BJ (cell line): Measurements from ENCODE around the gene COL3A1. TPM values are rescaled to one million over a fixed set of nuclear protein-coding genes. Genes with fewer than 3 reads are reported as not detected.

Experiments
- CTCF ChIA-PET: fragments of 350-600 bp; formaldehyde crosslinking; extraction: SDS; loops from one replicate; lab custom pipeline; 2021; ENCODE audit warnings: antibody characterized with exemption, inconsistent platforms; lab: Yijun Ruan, JAX
- POLR2A ChIA-PET: fragments of 300-600 bp; sonication (Branson Sonifier 250); formaldehyde crosslinking; extraction: SDS; loops from one replicate; lab custom pipeline; 2021; ENCODE audit warnings: antibody characterized with exemption; lab: Charles Lee
- DNase-seq: peaks from one replicate; pipeline ENCODE4 v3.0.0-alpha.2; 2011; ENCODE audit warnings: low read depth
- H3K27me3 ChIP-seq: 2 replicates; pipeline ENCODE4 v1.6.0; 2011; ENCODE audit warnings: low read length; ENCODE audit not compliant: control insufficient read depth, insufficient read depth
- H3K36me3 ChIP-seq: 2 replicates; pipeline ENCODE4 v1.5.1; 2011; ENCODE audit warnings: low read length; ENCODE audit not compliant: control insufficient read depth, insufficient read depth
- H3K4me3 ChIP-seq: 2 replicates; pipeline ENCODE4 v1.5.1; 2011; ENCODE audit warnings: low read depth, mild to moderate bottlenecking, control low read depth, low read length
- CTCF ChIP-seq: IDR thresholded peaks from 2 replicates; pipeline ENCODE4 v1.5.1; 2011; ENCODE audit warnings: low read depth, mild to moderate bottlenecking, control low read depth, inconsistent platforms, low read length, moderate library complexity; ENCODE audit not compliant: insufficient read depth
- polyA plus RNA-seq: library from polyadenylated mRNA; depleted of rRNA; stranded (reverse); fragments of >200 nt; gene quantifications from 2 replicates; pipeline ENCODE4 v1.2.3, GENCODE V29; 2011; rRNA removed
- small RNA-seq: library from RNA; depleted of rRNA; stranded (forward); fragments of <200 nt; gene quantifications from one replicate; pipeline ENCODE3, GENCODE V24; 2012; ENCODE audit warnings: low replicate concordance, low read depth; ENCODE audit not compliant: insufficient read length

The COL3A1 gene
- polyA plus RNA-seq, 1 experiment, result 1,450 TPM

- CTCF ChIA-PET, result interaction anchor here (1.5 to 1.7 kb wide), 2 partner anchors 26 to 49 kb away, joined by 3 to 5 read pairs; no protein-coding TSS in a partner anchor
- no peak overlapping the region for H3K4me3 ChIP-seq
- no peak for TF ChIP-seq CTCF
These were observed 76.1 kb downstream of the COL3A1 start for GRCh38 chr2:189050165-189050712.

GRCh38 chr2:189056200-189057106, 82.3 kb downstream of the COL3A1 start:
- Histone ChIP-seq H3K27me3 (no peaks in the 10 kb centered on the region), H3K4me3 (no peak overlapping the region), H3K36me3 (peaks cover 7% of the 10 kb centered on the region)
- no peak for DNase-seq
- ChIA-PET CTCF (no interaction called here), POLR2A (no interaction called here)
- TF ChIP-seq CTCF, result no peak

More at GRCh38 chr2:189050165-189050712, 76.1 kb downstream of the COL3A1 start:
- POLR2A ChIA-PET, result no interaction called here
- Histone ChIP-seq H3K36me3 (peaks cover 11% of the 10 kb centered on the region), H3K27me3 (no peaks in the 10 kb centered on the region)
- no peak for DNase-seq

GRCh38 chr2:189057316-189057715, 83.1 kb downstream of the COL3A1 start:
- POLR2A ChIA-PET, result no interaction called here

GRCh38 chr2:189060096-189060642, 86.0 kb downstream of the COL3A1 start:
- Histone ChIP-seq H3K4me3 (no peak overlapping the region), H3K27me3 (no peaks in the 10 kb centered on the region), H3K36me3 (peaks cover 8% of the 10 kb centered on the region)
- no peak for DNase-seq
- POLR2A ChIA-PET, result no interaction called here
- TF ChIP-seq CTCF, result no peak
- CTCF ChIA-PET, result interaction anchor here (0.8 kb wide), 1 partner anchor 58 kb away, joined by 3 read pairs; no protein-coding TSS in a partner anchor

More at GRCh38 chr2:189057316-189057715, 83.1 kb downstream of the COL3A1 start:
- Histone ChIP-seq H3K27me3 (no peaks in the 10 kb centered on the region), H3K36me3 (peaks cover 7% of the 10 kb centered on the region), H3K4me3 (no peak overlapping the region)
- DNase-seq, result no peak
- TF ChIP-seq CTCF, result no peak
- CTCF ChIA-PET, result no interaction called here

Small RNAs within 50 kb of the gene (small RNA-seq; reads per million reads assigned to genes)
- gene MIR1245A, result 20.6 reads per million, percentile 84 among the genes with 10 or more reads in this experiment

Other genes with a start within 250 kb of the COL3A1 start
- gene COL5A2, start 205.4 kb downstream of the COL3A1 start, polyA plus RNA-seq, result 351 and 383 TPM in 2 replicates